OCI-LY3 (cell line): ENCODE data around the gene OR1J1.

Experiments
- H2AFZ ChIP-seq: fragments of 200-600, 300-600 bp; shearing (Covaris generic); 2 replicates; pipeline ENCODE4 v1.6.0; 2014; ENCODE audit warnings: antibody characterized with exemption, low read depth, low read length
- H3K27ac ChIP-seq: fragments of 200-600, 300-600 bp; sonication (generic); 2 replicates; pipeline ENCODE4 v1.5.1; 2014; ENCODE audit warnings: mild to moderate bottlenecking, low read length, moderate library complexity, mixed read lengths
- H3K27me3 ChIP-seq: fragments of 200-600, 300-600 bp; sonication (generic); 2 replicates; pipeline ENCODE4 v1.6.1; 2014; ENCODE audit warnings: low read depth, low read length, mixed read lengths
- H3K36me3 ChIP-seq: fragments of 200-600, 300-600 bp; sonication (generic); replicated peaks from 2 replicates; pipeline ENCODE3; 2014; ENCODE audit warnings: low read depth, low read length, mixed read lengths
- H3K4me1 ChIP-seq: fragments of 300-600, 200-600 bp; sonication (generic); 2 replicates; pipeline ENCODE4 v1.6.1; 2014; ENCODE audit warnings: low read length, mixed read lengths
- H3K4me2 ChIP-seq: fragments of 200-600, 300-600 bp; sonication (generic); 2 replicates; pipeline ENCODE4 v1.6.1; 2014; ENCODE audit warnings: low read length, mixed read lengths
- H3K4me3 ChIP-seq: fragments of 300-600, 200-600 bp; sonication (generic); 2 replicates; pipeline ENCODE4 v1.5.1; 2014; ENCODE audit warnings: antibody characterized with exemption, mild to moderate bottlenecking, low read length, moderate library complexity
- H3K79me2 ChIP-seq: fragments of 300-600, 200-600 bp; shearing (Covaris generic); 2 replicates; pipeline ENCODE4 v1.6.1; 2014; ENCODE audit warnings: mild to moderate bottlenecking, low read length, mixed read lengths
- H3K9ac ChIP-seq: fragments of 300-600, 200-600 bp; shearing (Covaris generic); 2 replicates; pipeline ENCODE4 v1.6.0; 2014; ENCODE audit warnings: mild to moderate bottlenecking, low read length, moderate library complexity
- H3K9me3 ChIP-seq: fragments of 200-600, 300-600 bp; shearing (Covaris generic); 2 replicates; pipeline ENCODE4 v1.6.1; 2014; ENCODE audit warnings: low read length, mixed read lengths; ENCODE audit not compliant: insufficient read depth
- H4K20me1 ChIP-seq: fragments of 200-600, 300-600 bp; sonication (generic); 2 replicates; pipeline ENCODE4 v1.6.1; 2016; ENCODE audit warnings: low read length, mixed read lengths; ENCODE audit not compliant: insufficient read depth
- CTCF ChIP-seq: fragments of 200-600, 300-600 bp; sonication (generic); IDR thresholded peaks from 2 replicates; pipeline ENCODE4 v1.5.1; 2014; ENCODE audit warnings: antibody characterized with exemption, low read length, low read depth
- EZH2phosphoT487 ChIP-seq: fragments of 200-600 bp; shearing (Covaris generic); IDR thresholded peaks from 2 replicates; pipeline ENCODE4 v1.6.1; 2018; ENCODE audit warnings: antibody characterized with exemption, mixed run types, low read depth

OR1J1 gene

GRCh38 chr9:122463828-122464632 lies 13.7 kb downstream of the OR1J1 start:
- no peaks in the 10 kb centered on the region for H4K20me1 ChIP-seq
- peak overlapping the region; percentile 94 for H3K4me3 ChIP-seq
- H2AFZ ChIP-seq = peak overlapping the region; percentile 79
- peaks cover 5% of the 10 kb centered on the region for H3K4me1 ChIP-seq
- H3K4me2 ChIP-seq = peak overlapping the region; percentile 90
- H3K9ac ChIP-seq = peak overlapping the region; percentile 83
- H3K36me3 ChIP-seq = no peaks in the 10 kb centered on the region
- H3K9me3 ChIP-seq = no peaks in the 10 kb centered on the region
- H3K27me3 ChIP-seq = peaks cover 23% of the 10 kb centered on the region
- no peaks in the 10 kb centered on the region for H3K79me2 ChIP-seq
- H3K27ac ChIP-seq = peak overlapping the region; percentile 73
- TF ChIP-seq EZH2phosphoT487 (no peak), CTCF (peak; percentile 77)

- no peaks in the 10 kb centered on the region for H3K4me1 ChIP-seq
These were observed 19.9 kb downstream of the OR1J1 start for GRCh38 chr9:122457787-122458186.

DNA sequence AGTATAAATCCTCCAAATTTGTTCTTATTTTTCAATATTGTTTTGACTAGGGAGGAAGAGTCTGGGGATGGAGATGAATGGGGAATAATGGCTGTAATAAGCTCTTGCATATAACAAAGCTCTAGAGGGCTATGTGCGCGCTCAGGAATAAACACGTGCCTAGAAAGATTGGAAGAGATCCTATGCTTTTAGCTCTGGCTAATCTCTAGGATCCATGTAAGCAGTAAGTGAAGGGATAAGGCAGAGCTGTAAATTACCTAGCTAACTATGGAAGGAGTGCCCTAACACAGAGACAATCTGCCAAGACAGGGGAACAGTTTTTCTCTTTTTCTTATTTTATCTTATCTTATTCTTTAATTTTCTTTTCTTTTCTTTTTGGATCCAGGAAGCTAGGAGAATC lies 21.6 kb downstream of the OR1J1 start:
- Histone ChIP-seq H3K9me3 (no peaks in the 10 kb centered on the region), H3K4me1 (no peaks in the 10 kb centered on the region), H4K20me1 (no peaks in the 10 kb centered on the region), H3K27me3 (peaks cover 16% of the 10 kb centered on the region), H2AFZ (no peak overlapping the region), H3K36me3 (no peaks in the 10 kb centered on the region), H3K9ac (no peak overlapping the region), H3K4me3 (no peak overlapping the region), H3K27ac (no peak overlapping the region), H3K4me2 (no peak overlapping the region), H3K79me2 (no peaks in the 10 kb centered on the region)
- TF ChIP-seq EZH2phosphoT487 (no peak), CTCF (no peak)

More at GRCh38 chr9:122457787-122458186, 19.9 kb downstream of the OR1J1 start:
- Histone ChIP-seq H4K20me1 (no peaks in the 10 kb centered on the region), H3K9ac (no peak overlapping the region), H3K36me3 (no peaks in the 10 kb centered on the region), H3K27me3 (peaks cover 23% of the 10 kb centered on the region), H3K4me2 (no peak overlapping the region), H3K27ac (no peak overlapping the region), H3K4me3 (no peak overlapping the region), H2AFZ (no peak overlapping the region), H3K79me2 (no peaks in the 10 kb centered on the region), H3K9me3 (no peaks in the 10 kb centered on the region)
- TF ChIP-seq EZH2phosphoT487 (no peak), CTCF (no peak)

DNA sequence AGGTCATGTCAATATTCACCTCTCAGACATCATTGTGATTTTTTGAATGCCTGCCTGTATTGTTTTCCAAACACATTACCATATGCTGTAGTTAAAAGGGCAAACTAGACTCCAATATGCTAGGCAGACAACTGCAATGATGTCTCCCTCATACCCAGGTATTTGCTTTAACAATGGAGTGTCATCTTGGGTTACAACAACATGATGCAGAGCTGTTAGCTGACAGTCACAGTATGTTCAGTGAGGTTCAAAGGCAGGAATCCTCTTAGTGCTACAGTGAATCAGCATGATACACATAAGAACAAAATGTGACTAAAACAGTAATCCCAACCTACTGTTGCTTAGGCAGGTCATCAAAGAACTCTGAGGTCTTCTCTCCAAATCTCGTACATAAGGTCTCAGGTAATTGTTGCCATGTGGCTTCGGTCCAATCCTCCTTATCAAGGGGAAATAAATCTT lies 24.0 kb downstream of the OR1J1 start:
- Histone ChIP-seq H4K20me1 (no peaks in the 10 kb centered on the region), H3K9ac (no peak overlapping the region), H3K9me3 (no peaks in the 10 kb centered on the region), H3K4me3 (no peak overlapping the region), H3K27me3 (peaks cover 6% of the 10 kb centered on the region; the same call in 1 of the 2 replicates), H3K27ac (no peak overlapping the region), H2AFZ (no peak overlapping the region), H3K4me1 (no peaks in the 10 kb centered on the region), H3K36me3 (no peaks in the 10 kb centered on the region), H3K79me2 (no peaks in the 10 kb centered on the region), H3K4me2 (no peak overlapping the region)
- TF ChIP-seq EZH2phosphoT487 (no peak), CTCF (no peak)
